CD4-positive, alpha-beta T cell treated with Interleukin-17A for 4 hours (primary cell): Measurements from ENCODE around the gene NECAB3.

Source experiments
- DNase-seq: peaks from one replicate; pipeline ENCODE4 v3.0.0-alpha.2; 2020; ENCODE audit warnings: mixed read lengths

Gene NECAB3

DNA sequence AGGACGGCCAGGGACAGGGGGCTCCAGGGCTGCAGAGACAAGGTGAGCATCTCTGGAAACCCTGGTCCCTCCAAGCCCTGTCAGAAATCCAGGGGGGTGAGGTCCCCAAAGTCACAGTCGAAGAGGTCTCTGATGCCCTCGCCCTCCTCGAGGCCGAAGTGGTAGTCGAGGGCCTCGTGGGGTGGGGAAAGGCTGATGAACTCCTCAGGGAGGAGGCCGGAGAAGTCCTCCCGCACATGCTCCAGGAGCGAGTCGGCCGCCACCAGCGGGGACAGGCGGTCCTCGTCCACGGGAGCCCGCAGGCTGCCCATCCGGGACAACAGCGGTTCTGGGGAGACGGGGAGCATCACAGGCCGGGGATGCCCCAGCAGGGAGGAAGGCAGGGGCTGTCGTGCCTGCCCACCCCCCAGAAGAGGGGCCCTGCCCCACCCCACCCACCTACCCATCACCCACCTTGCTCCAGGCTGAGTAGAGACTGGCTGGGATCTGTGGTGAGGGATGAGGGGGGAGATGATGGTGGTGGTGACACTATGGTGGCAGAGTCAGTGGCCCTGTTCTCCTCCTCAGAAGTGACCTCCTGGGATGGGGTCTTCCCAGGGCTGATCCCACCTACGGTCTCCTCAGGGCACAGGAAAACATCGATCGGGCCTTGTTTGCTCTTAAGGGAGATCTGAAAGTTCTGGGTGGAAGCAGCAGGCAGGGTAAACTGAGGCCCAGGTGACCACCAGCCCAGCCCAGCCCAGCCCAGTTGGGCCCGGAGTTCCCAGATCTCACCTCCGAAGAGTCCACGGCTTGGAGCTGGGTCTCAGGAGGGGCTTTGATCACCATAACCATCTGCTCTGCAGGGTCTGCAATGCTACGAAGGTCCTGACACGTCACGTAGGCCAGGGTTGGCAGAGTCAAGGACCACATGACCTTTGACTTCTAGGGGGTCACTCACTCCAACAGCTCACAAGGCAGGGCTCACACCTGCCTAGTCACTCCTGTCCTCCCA lies 2.7 kb upstream of the NECAB3 start:
- DNase-seq = no peak

- no peak for DNase-seq
Observed at GRCh38 chr20:33676121-33676520, 1.9 kb upstream of the NECAB3 start.

DNA sequence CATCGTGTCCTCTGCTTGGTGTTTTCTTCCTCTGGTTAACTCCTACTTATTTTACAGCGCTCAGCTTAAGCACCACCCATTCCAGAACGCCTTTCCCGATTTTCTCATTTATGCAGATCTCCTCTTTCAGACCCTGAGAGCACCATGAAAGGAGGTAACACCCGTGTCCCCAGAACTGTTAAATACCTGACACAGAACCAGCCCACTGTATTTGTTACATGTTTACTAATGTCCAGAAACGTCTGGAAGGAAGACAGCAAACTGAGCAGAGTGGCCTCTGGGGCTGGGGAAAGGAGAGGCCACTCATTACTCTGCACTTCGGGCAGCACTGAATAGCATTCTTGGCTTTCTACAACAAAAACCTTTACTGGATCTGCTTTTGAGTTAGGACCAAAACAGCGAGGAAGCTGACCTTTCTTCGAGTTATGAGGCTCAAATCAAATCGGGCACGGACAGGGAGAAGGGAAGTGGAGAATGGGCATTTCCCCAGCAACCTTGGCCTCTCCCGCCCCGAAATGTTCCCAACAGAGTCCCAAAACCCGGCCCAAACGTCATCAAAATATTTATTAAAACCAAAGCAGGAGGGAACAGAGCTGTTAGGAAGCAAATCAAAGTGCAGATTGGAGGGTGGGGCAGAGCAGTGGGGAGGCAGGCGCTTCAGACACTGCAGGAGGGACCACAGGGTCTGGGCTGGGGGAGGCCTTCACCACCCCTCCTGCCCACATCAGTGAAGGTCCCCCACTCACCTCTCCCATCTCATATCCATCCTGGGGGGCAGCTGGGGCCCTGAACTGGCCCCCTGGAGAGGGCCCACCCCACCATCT lies 1.1 kb upstream of the NECAB3 start:
- no peak for DNase-seq

DNA sequence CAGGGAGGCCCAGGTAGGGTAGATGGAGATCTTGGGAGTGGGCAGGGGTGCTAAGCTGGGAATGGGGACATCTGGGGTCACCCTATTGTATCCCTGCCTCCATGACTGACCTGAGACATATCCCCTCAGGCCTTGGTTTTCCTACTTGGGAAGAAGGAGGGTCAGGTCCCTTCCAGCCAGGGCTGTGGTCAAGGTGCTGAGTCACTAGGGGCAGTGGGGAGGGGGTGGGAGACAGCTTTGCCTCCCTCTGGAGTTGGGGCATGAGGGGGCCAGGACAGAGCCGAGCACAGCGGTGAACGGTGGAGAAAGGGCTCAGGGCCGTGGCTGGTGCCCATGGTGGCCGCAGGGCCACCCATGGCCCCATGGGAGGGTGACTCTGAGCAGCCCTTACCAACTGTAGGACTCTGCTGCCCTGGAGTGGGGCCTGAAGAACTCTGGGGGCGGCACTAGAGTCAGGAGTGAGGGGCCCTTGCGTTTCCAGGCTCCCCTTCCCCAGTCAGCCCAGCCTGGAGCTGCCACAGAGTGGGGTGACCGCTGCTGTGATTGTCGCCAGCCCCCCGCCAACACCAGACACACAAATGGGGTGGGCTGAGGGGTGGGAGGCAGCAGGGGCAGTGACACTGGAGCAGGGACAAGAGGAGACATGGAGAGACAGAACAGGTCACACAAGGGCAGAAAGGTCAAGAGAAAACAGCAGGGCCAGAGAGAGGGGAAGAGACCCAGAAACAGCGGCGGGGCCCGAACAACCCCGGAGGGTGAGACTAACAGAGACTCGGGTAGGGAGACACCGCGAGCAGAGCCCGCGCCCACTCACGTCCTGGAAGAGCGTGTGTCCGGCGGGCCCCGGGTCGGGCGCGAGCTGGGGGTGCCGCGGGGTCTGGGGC lies 576 bp downstream of the NECAB3 start:
- DNase-seq = no peak

- no peak for DNase-seq
Observed at GRCh38 chr20:33673114-33673409, 1.2 kb downstream of the NECAB3 start.

DNA sequence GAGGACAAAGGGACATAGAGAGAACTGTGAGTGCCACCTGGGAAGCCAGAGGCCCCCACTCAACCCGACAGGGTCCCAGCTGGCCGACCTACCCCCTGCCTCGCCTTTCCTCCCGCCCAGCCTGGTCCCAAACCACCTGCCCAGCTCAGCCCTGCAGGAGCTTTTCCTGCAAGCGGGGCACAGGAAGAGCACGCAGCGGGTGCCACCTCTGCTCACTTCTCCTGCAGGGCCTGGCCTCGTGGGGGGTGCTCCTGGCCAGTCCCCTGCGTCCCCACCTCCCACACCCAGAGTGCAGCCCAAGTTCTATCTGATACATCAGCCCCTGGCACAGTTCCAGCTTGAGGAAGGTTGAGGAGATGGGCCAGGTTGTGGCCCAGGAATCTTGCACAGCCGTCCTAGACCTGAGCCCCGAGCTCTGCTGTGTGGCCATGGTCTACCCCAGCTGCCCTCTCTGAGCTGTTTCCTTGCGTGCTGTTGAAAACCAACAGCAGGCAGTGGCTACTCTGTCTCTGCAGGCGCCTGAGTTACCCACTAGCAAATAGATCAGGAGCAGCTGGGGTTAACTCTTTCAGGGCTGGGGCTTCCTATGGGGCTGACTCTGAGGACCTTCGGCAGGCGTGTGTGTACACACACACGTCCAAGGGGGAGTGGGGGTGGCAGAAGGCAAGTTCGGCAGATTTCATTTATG lies 1.7 kb downstream of the NECAB3 start:
- no peak for DNase-seq

DNA sequence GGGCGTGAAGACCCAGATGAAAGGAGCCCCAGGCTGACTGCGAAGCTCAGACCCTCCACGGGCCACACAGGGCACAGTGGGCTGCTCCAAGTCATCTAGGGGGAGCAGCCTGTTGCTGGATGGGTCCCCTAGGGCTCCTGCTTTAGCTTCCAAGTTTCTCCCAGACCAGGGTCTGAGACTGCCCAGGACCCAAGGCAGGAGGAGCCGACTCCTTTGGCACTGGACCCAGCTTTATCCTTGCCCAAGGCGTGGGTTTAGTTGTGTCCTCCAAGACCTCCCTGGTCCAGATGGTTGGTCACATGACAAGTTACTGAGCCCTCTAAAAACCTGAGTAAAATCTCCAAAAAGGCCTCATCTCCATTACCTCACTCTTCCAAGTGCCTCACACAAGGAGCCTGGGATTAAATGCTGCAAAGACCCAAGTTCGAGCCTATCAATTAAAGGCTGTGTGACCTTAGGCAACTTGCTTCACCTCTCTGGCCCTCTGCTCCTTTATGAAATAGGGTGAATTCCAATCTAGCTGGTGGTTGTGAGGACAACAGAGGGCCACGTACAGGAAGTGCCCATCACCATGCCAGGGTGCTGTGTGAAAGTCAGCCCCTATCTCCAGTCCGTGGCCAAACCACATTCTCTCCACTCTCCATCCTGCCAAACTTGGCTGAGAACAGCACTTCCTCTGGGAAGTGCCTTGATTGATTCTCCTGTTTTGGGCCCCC lies 2.5 kb downstream of the NECAB3 start:
- DNase-seq = no peak

DNA sequence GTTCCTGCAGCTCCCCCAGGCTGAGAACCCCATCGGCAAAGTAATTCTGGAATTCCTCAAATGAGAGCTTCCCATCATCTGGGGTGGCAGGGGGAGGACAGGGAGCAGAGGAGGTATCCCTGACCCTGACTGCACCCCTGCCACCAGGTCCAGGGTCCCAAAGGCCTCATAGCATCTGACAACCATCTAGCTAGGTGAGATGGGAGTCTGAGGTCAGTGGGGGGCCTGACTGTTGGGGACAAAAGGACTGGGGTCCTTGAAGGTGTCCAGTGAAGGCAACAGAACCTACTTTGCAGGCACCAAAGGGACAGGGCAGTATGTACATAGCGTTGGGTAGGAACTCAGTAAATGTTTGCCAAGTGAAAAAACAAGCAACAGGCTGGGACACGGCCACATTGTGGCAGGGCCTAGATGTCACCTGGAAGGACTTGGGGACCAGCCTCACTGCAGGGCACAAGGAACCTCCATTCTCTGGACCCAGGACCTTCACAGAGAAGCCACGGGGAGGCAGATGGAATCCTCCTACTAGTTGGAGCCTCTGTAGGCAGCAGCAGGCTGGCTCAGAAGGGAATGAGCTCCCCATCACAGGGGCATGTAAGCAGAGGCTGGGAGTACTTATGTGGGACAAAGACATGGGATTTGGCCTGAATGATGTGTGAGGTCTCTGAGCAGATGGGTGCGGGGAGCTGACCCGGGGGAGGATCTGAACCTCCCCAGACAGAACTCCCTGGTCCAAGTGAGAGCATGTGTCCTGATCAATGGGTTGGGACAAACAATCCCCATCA lies 3.3 kb downstream of the NECAB3 start:
- DNase-seq = no peak

DNA sequence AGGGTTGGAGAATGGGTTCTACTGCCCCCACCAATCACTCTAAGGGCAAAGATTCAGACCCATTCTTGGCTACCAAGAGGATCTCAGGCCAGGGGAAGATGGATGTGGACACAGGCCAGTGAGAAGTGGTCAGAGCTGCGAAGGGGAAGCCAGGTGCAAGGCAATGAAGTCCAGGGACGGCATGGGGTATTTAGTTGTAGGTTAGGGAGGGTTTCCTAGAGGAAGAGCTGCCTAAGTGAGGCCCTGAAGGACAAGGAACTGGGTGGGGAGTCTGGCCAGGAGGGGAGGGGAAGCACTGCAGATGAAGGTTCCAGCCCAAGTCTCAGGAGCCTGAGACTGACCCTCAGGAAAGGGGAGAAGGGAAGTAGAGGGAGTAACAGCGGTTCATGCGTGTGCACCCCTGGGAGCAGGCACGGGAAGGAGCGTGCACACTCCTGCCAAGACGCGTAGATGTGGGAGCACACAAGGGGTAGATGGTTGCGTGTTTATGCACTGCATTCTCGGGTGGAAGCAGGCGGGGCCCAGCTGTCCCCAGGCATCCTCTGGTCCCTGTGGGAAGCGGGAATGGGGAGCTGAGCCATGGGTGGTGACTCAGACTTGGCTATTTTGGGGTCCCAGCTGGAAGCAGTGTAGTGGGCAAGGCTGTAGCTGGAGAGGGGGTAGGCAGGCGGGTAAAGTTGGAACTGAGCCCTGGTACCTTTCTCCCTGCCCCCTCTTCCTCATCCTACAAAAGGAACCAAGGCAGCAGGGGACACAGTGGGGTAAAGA lies 4.2 kb downstream of the NECAB3 start:
- DNase-seq = no peak

- DNase-seq = no peak
Observed at GRCh38 chr20:33669224-33669623, 5.0 kb downstream of the NECAB3 start.

GRCh38 chr20:33668466-33669155 lies 5.6 kb downstream of the NECAB3 start:
- no peak for DNase-seq

DNA sequence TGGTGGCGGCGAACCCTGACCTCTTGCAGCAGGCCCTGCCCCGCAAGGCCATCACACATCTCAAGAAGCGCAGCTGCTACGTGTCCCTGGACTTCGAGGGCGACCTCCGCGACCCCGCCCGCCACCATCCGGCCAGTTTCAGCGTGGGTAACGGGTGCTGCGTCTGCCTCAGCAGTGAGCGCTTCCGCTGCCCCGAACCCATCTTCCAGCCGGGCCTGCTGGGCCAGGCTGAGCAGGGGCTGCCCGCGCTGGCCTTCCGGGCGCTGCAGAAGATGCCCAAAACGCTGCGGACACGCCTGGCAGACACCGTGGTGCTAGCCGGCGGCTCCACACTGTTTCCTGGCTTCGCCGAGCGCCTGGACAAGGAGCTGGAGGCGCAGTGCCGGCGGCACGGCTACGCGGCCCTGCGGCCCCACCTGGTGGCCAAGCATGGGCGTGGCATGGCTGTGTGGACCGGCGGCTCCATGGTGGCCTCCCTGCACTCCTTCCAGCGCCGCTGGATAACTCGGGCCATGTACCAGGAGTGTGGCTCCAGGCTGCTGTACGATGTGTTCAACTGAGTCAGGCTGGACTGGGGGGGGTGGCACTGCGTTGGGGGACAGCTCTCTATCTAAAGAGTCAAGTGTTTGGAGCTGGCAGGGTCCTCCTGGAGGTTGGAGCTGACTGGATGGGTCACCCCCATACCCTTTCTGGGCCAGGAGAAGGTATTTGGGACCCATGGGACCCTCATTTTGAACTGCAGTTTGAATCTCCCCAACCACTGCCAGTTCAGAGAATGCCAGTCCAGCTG lies 6.4 kb downstream of the NECAB3 start:
- peak; percentile 83 for DNase-seq

- peak; percentile 53 for DNase-seq
Observed at GRCh38 chr20:33667245-33667675, 7.0 kb downstream of the NECAB3 start.

- peak; percentile 87 for DNase-seq
Observed at GRCh38 chr20:33666293-33667244, 7.7 kb downstream of the NECAB3 start, which contains the start of gene ACTL10. TSS of gene ACTL10 (plus strand) at chr20:33666943. CDS start at chr20:33667498, 555 bp downstream.

GRCh38 chr20:33664762-33665144 lies 9.5 kb downstream of the NECAB3 start:
- DNase-seq = peak; percentile 32

GRCh38 chr20:33664085-33664761 lies 10.0 kb downstream of the NECAB3 start:
- DNase-seq = no peak
